SKM-1 (cell line): ENCODE results near the gene ADGRE2.
"Not testable (repeated sequence)": the region's sequence is repeated elsewhere in the genome, so short reads cannot be mapped to it uniquely, and the experiment has no call there.

Experiments used
- DNase-seq: peaks from one replicate; lab custom pipeline; 2025; ENCODE audit not compliant: unreplicated experiment; lab: John Stamatoyannopoulos, UW

The ADGRE2 gene

GRCh38 chr19:14778110-14778845 lies at the start of gene ADGRE2:
Gene ADGRE2 (minus strand): TSS chr19:14778560. CDS start chr19:14776756, 1,804 bp downstream.
- DNase-seq = not testable (repeated sequence)

- DNase-seq = no peak
Observed at GRCh38 chr19:14826006-14826405, 47.6 kb upstream of the ADGRE2 start.

GRCh38 chr19:14821937-14822336 lies 43.6 kb upstream of the ADGRE2 start:
- DNase-seq = peak; percentile 41

- DNase-seq = no peak
Observed at GRCh38 chr19:14818588-14818987, 40.2 kb upstream of the ADGRE2 start.

- DNase-seq = no peak
Observed at GRCh38 chr19:14817052-14817451, 38.7 kb upstream of the ADGRE2 start.

- no peak for DNase-seq
Observed at GRCh38 chr19:14814982-14815652, 36.8 kb upstream of the ADGRE2 start.

- no peak for DNase-seq
Observed at GRCh38 chr19:14809272-14810057, 31.1 kb upstream of the ADGRE2 start.

GRCh38 chr19:14804765-14805164 lies 26.4 kb upstream of the ADGRE2 start:
- DNase-seq = no peak

GRCh38 chr19:14798760-14799159 lies 20.4 kb upstream of the ADGRE2 start:
- DNase-seq = no peak

GRCh38 chr19:14796021-14796420 lies 17.7 kb upstream of the ADGRE2 start:
- no peak for DNase-seq

- no peak for DNase-seq
Observed at GRCh38 chr19:14795078-14795721, 16.8 kb upstream of the ADGRE2 start.

- not testable (repeated sequence) for DNase-seq
Observed at GRCh38 chr19:14792250-14792649, 13.9 kb upstream of the ADGRE2 start.

GRCh38 chr19:14786421-14786851 lies 8.1 kb upstream of the ADGRE2 start:
- DNase-seq = no peak

GRCh38 chr19:14785102-14785793 lies 6.9 kb upstream of the ADGRE2 start:
- DNase-seq = peak; percentile 93

- peak; percentile 58 for DNase-seq
Observed at GRCh38 chr19:14784730-14785101, 6.4 kb upstream of the ADGRE2 start.

GRCh38 chr19:14783410-14783998 lies 5.1 kb upstream of the ADGRE2 start:
- peak; percentile 15 for DNase-seq

- no peak for DNase-seq
Observed at GRCh38 chr19:14782626-14783409, 4.5 kb upstream of the ADGRE2 start.

- not testable (repeated sequence) for DNase-seq
Observed at GRCh38 chr19:14781713-14782536, 3.6 kb upstream of the ADGRE2 start.
